IPS-20b (cell line): ENCODE data around the gene TSC22D1.

Source experiments
- H3K27ac ChIP-seq: one replicate; pipeline ENCODE4 v1.5.1; 2013; ENCODE audit warnings: low read length
- H3K27me3 ChIP-seq: 2 replicates; pipeline ENCODE4 v1.6.1; 2013; ENCODE audit warnings: mild to moderate bottlenecking, low read length, inconsistent platforms; ENCODE audit not compliant: insufficient read depth
- H3K36me3 ChIP-seq: 2 replicates; pipeline ENCODE4 v1.6.1; 2013; ENCODE audit warnings: low read depth, mild to moderate bottlenecking, inconsistent platforms, low read length, moderate library complexity; ENCODE audit not compliant: insufficient read depth
- H3K4me1 ChIP-seq: 2 replicates; pipeline ENCODE4 v1.6.1; 2013; ENCODE audit warnings: mild to moderate bottlenecking, control low read depth, inconsistent platforms, low read length, moderate library complexity; ENCODE audit not compliant: insufficient read depth
- H3K4me3 ChIP-seq: 2 replicates; pipeline ENCODE4 v1.5.1; 2013; ENCODE audit warnings: mild to moderate bottlenecking, low read length, inconsistent platforms
- H3K9ac ChIP-seq: 2 replicates; pipeline ENCODE4 v1.6.1; 2013; ENCODE audit warnings: low read depth, mild to moderate bottlenecking, inconsistent platforms, low read length, moderate library complexity
- H3K9me3 ChIP-seq: 2 replicates; pipeline ENCODE4 v1.6.1; 2013; ENCODE audit warnings: mild to moderate bottlenecking, low read depth, low read length, inconsistent platforms; ENCODE audit not compliant: insufficient read depth

Gene TSC22D1

DNA sequence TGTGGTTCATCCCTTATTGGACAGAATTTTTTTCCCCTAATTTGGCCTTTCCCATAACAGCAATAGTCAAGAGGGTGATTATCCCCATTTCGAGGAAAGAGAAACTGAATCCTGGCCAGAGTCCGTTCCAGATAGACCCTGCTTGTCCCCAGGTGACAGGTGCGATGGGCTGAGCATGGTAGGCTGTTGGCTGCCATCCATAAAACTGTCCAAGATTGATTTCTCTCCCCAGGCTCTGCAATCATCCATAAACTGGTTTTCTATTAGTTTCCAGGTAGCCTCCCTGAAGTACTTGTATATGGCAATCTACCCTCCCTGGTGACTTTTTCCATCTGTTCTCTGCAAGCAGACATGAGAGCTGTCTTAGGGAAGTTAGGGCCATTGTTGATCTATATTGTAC is 177.1 kb downstream of the TSC22D1 start:
- Histone ChIP-seq H3K9ac (no peak overlapping the region), H3K4me1 (peaks cover 20% of the 10 kb centered on the region), H3K36me3 (no peaks in the 10 kb centered on the region), H3K27me3 (no peaks in the 10 kb centered on the region), H3K4me3 (no peak overlapping the region), H3K27ac (no peak overlapping the region), H3K9me3 (no peaks in the 10 kb centered on the region)

DNA sequence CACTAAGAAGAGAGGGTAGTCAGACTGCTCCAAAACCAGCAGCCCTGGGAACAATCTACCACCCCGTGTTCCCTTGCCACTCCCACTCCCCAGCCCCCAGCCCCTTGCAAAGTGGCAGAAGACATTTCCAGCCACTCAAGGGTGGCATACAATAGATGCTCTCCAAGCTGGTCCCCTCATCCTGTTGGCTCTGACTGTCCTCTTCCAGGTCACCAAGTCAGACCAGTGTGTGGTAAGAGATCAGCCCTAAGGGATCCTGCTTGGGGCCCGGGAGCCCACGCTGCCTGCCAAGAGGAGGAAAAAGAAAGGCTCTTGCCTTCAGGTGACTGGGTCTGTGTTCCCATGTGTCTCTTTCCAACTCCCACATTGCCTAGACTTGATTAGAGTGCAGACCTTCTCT is 177.5 kb downstream of the TSC22D1 start:
- Histone ChIP-seq H3K9ac (no peak overlapping the region), H3K4me3 (no peak overlapping the region), H3K9me3 (no peaks in the 10 kb centered on the region), H3K4me1 (peaks cover 15% of the 10 kb centered on the region), H3K36me3 (no peaks in the 10 kb centered on the region), H3K27ac (no peak overlapping the region), H3K27me3 (no peaks in the 10 kb centered on the region)

DNA sequence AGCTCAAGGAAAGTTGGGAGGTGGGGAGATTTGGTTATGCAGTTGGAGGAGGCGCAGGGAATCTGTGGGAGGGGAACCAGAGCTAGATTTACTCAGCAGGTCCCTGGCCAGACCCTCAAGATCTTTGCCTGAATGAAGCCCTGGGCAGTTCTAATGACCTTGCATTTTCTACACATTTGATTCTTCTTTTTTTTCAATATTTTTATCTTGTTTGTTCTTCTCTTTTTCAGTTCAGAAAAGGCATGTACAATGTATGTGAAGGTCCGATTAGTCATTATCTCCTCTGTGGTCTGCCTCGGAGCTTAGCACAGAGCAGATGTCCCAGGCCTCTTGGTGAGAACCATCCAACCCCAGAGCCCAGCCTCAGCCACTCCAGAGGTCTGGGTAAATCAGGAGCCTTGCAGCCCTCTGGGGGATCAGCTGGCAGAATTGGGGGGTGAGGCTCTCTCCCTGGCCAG is 178.3 kb downstream of the TSC22D1 start:
- Histone ChIP-seq H3K4me1 (peaks cover 7% of the 10 kb centered on the region), H3K4me3 (no peak overlapping the region), H3K27me3 (no peaks in the 10 kb centered on the region), H3K27ac (no peak overlapping the region), H3K36me3 (no peaks in the 10 kb centered on the region), H3K9me3 (no peaks in the 10 kb centered on the region), H3K9ac (no peak overlapping the region)

DNA sequence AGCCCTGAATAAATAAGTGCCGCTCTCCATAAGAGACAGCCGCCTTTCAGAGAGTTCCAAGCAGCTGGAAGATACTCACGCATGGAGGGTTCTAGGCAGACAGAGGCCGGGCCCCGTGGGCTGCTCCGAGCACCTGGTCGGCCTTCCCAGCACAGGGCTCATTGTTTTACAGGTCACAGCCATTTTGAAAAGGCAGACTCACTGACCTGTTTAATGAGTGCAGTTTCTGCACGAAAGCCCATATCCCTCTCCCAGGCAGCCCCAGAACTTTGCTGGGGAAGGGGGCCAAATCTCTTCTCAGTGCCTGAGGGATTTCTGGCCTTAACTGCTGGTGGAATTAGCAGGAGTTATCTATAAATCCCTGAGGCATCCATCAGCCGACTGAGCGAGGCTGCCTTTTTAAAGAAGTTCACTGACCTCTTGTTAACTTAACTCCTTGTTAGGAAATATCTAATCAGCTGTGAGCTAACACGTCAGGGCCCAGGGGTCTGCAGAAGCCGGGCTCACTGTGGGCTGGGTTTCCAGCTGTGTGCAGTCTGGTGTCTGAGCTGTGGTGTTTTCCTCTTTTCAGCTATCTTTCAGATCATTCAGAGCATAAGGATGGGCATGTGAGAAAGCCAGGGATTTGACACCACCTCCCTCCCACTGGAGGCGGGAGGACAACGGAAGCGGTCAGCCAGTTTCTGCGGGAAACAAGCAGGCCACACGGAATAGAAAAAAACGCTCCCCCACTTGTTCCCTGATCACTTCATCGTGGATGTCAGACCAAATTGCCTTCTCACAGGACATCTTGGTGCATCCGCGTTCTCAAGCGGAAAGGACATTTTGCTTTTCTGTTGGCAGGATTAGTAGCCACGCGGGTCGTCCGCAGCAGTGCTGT is 179.2 kb downstream of the TSC22D1 start:
- Histone ChIP-seq H3K4me3 (no peak overlapping the region), H3K27me3 (no peaks in the 10 kb centered on the region), H3K9me3 (no peaks in the 10 kb centered on the region), H3K9ac (peak overlapping the region; percentile 13; the same call in 1 of the 2 replicates), H3K27ac (no peak overlapping the region), H3K36me3 (no peaks in the 10 kb centered on the region), H3K4me1 (no peaks in the 10 kb centered on the region)

DNA sequence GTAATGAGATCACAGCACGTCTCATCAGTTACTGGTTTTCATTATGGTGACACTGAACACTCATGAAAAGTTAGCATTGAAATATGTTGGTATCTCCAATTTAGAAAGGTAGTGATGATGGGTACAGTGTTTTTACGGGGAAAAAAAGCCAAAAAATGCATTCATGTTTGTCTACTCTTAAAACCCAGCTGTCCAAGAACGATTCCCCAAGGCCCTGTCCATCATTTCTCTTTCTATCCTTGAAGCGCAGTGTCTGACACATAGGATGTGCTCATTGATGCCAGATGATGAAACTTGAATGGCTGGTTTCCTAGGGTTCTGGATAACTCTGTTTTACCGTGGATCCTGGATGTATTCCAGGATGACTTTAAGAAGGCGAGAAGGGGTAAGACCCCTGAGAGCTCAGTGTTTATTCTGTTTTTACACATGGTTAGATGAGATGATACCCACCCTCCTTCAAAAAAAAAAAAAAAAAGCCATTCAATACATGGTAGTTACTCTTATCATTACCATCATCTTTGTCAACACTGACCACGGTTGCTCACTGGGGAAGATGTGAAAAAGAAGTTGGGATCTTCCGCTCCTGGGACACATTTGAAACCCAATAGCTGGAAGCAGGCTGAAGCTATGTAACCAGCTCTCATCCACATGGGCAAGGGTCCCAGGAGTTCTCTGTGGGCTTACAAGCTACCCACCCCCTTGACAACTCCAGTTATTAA is 180.0 kb downstream of the TSC22D1 start:
- H3K4me1 ChIP-seq = no peaks in the 10 kb centered on the region
- no peaks in the 10 kb centered on the region for H3K36me3 ChIP-seq
- no peak overlapping the region; the same call in 1 of the 2 replicates for H3K9ac ChIP-seq
- no peak overlapping the region for H3K4me3 ChIP-seq
- no peaks in the 10 kb centered on the region for H3K27me3 ChIP-seq
- H3K27ac ChIP-seq = no peak overlapping the region
- no peaks in the 10 kb centered on the region for H3K9me3 ChIP-seq

DNA sequence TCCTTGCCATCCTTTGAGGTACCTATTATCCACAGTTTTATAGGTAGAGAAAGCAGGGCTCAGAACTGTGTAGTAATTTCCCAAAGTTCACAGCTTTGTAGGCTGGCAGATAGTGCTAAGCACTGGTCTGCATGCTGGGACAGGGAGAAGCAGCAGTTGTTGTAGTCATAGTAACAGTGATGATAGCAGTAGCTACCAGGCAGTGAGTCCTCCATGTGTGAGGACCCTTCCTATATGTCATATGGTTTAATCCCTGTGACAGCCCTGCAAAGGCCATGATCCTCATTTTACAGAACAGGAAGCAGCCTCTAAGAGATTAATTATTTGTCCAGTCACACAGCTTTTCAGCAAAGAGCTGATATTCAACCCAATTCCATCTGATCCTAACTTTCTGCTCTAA is 181.5 kb downstream of the TSC22D1 start:
- Histone ChIP-seq H3K27me3 (no peaks in the 10 kb centered on the region), H3K4me1 (no peaks in the 10 kb centered on the region; the same call in 1 of the 2 replicates), H3K27ac (no peak overlapping the region), H3K9me3 (no peaks in the 10 kb centered on the region), H3K36me3 (no peaks in the 10 kb centered on the region), H3K9ac (no peak overlapping the region), H3K4me3 (no peak overlapping the region)

DNA sequence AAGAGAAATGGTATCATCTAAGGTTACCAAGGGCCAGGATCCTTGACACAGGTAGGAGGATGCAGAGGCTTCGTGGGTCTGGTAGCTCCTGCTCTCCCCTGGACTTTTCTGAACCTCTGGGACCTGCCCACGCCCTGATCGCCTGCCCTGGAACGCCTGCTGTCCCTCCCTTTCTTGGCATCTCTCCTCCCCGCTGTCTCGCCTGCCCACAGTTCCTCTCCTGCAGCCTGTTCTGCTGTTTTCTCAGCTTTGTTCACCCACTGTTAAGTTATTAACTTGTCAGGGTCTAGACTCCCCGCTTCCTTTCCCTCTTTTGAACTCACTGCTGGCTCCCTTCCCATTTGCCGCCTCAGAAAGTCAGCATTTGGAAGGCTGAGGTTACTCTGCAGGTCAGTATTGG is 182.7 kb downstream of the TSC22D1 start:
- no peaks in the 10 kb centered on the region for H3K27me3 ChIP-seq
- no peaks in the 10 kb centered on the region for H3K36me3 ChIP-seq
- peaks cover 5% of the 10 kb centered on the region for H3K4me1 ChIP-seq
- H3K9me3 ChIP-seq = no peaks in the 10 kb centered on the region
- no peak overlapping the region for H3K9ac ChIP-seq
- H3K4me3 ChIP-seq = no peak overlapping the region
- no peak overlapping the region for H3K27ac ChIP-seq

DNA sequence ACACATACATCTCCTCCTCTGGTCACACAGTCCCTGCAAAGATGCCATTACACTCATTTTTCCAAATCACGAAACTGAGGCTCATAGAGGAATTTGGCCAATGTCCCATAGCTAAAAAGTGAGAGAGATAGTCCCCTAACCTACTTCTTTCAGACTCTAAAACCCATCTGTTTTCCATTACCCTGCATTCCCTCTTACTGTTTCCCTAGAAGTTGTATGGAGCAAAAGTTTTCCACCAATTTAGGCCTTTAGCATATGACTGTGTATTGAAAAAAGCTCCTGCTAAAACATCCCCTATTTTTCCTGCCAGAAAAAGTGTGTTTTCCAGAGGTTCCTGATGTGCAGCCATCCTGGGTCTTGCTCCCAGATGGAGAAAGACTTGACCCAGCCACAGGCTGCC is 186.3 kb downstream of the TSC22D1 start:
- Histone ChIP-seq H3K4me3 (no peak overlapping the region), H3K9ac (no peak overlapping the region), H3K4me1 (peaks cover 8% of the 10 kb centered on the region), H3K9me3 (no peaks in the 10 kb centered on the region), H3K27ac (no peak overlapping the region), H3K36me3 (no peaks in the 10 kb centered on the region), H3K27me3 (no peaks in the 10 kb centered on the region)

DNA sequence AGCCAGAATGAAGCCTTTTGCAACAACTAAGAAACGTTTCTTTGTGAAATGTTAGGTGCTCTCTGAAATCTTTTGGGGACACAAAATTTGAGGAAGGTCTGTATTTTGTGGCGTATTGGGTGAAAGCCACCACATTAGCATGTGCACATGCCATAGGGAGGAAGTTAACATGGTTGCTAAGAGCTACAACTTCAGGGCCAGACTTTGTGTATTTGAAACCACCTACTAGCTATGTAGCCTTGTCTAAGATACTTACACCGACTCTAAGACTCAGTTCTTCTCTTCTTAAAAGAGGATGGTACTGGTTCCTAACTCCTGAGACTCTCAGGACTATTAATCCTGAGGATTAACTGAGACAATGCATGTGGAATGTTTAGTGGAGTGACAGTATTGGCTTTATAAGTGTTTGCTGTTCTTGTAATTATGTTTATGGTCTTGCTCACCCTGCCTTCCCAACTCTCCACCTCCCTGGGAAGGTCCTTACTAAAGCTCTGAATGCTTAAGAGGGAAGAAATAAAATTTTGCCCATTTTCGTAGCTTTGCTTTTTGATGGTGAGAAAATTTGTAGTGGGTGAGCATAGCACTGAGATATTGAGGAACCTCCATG is 187.0 kb downstream of the TSC22D1 start:
- Histone ChIP-seq H3K27me3 (no peaks in the 10 kb centered on the region), H3K36me3 (no peaks in the 10 kb centered on the region), H3K4me1 (peaks cover 8% of the 10 kb centered on the region), H3K27ac (no peak overlapping the region), H3K9me3 (no peaks in the 10 kb centered on the region), H3K9ac (no peak overlapping the region), H3K4me3 (no peak overlapping the region)

DNA sequence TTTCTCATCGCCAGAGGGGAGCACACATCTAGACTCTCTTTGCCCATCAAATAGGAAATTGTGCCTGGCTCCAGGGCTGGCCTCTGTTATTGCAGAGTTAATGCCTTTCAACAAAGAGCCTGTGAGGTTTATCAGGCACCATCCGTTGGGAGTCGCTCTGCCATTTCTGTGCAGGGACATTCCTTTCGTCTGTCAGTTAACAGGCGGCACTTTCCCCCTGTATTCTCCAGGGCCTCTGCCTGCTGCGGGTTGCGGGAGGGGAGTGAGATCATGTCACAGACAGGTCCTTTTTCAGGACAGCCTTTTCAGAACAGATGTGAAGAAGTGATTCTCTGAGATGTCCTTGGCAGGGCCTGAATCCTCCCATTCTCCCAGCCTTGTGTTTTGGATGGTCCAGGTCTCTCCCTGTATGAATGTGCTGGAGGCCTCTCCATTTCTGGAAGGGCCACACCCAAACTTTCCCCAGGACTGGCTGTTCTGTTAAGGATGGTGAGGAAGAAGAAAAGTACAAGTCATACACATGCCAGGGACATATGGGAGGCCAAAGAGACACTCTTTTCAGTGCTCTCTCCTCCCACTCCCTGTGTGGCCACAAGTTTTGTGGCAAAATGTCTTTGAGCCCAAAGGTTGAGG is 187.6 kb downstream of the TSC22D1 start:
- no peaks in the 10 kb centered on the region for H3K36me3 ChIP-seq
- H3K4me1 ChIP-seq = peaks cover 8% of the 10 kb centered on the region
- no peaks in the 10 kb centered on the region for H3K27me3 ChIP-seq
- no peak overlapping the region for H3K4me3 ChIP-seq
- no peak overlapping the region for H3K27ac ChIP-seq
- no peaks in the 10 kb centered on the region for H3K9me3 ChIP-seq
- no peak overlapping the region for H3K9ac ChIP-seq

DNA sequence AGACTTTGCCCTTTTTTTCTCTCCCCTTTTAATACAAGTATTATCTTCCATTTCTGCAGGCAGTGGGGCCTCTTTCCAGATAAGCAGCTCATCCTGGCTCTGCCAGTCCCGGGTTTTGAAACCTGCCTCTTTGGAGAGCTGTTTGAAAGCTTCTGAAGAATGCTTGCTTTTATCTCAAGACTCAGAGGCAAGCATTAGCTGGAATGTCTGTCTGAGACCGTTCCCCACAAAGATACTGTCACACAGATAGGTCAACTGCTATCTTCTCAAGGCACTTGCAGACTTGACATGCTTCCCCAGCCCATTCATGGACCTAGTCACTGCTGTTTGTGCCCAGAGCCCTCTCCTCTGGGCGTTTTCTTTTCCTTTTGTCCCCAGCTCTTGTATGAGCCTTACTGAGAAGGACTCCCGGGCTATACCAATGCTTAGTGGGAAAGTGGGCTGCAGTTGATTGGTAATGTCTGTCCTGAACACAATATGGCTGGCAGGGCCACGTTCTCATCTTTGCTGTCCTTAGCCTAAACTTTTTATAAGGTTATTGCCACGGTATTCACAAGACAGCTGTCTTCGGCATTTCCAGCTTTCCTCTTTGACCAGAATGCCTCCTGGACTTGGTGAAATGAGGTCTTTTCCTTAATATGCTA is 189.1 kb downstream of the TSC22D1 start:
- H3K27ac ChIP-seq = no peak overlapping the region
- H3K4me1 ChIP-seq = peaks cover 8% of the 10 kb centered on the region
- H3K9ac ChIP-seq = no peak overlapping the region

More for the DNA sequence above, 189.1 kb downstream of the TSC22D1 start:
- Histone ChIP-seq H3K4me3 (no peak overlapping the region), H3K36me3 (no peaks in the 10 kb centered on the region), H3K27me3 (no peaks in the 10 kb centered on the region), H3K9me3 (no peaks in the 10 kb centered on the region)
